Skeletal muscle tissue (tissue), 4 donors: ENCODE results near the gene CHST15. TPM values are rescaled to one million over a fixed set of nuclear protein-coding genes. Genes with fewer than 3 reads are reported as not detected.

Source experiments
- H3K27ac ChIP-seq: one replicate; pipeline ENCODE4 v1.7.0; 2013; ENCODE audit warnings: mild to moderate bottlenecking, low read depth, low read length, inconsistent platforms
- H3K27me3 ChIP-seq, 3 donors: one replicate each; pipeline ENCODE4 v1.7.0; 2013; ENCODE audit warnings: low read length in 3 of 3; ENCODE audit not compliant: control insufficient read depth in 3 of 3, insufficient read depth in 3 of 3
- H3K36me3 ChIP-seq, 3 donors: one replicate each; pipeline ENCODE4 v1.7.0; 2013; ENCODE audit warnings: low read length in 3 of 3; ENCODE audit not compliant: control insufficient read depth in 3 of 3, insufficient read depth in 3 of 3
- H3K4me1 ChIP-seq, 3 donors: one replicate each; pipeline ENCODE4 v1.7.0; 2013; ENCODE audit warnings: low read length in 3 of 3, mild to moderate bottlenecking in 3 of 3; ENCODE audit not compliant: control insufficient read depth in 3 of 3, insufficient read depth in 3 of 3
- H3K4me3 ChIP-seq, 3 donors: one replicate each; pipeline ENCODE4 v1.7.0; 2013; ENCODE audit warnings: low read length in 3 of 3
- H3K9ac ChIP-seq, 3 donors: one replicate each; pipeline ENCODE4 v1.7.0; 2013; ENCODE audit warnings: low read length in 3 of 3, mild to moderate bottlenecking in 3 of 3, moderate library complexity in 2 of 3, low read depth in 1 of 3
- H3K9me3 ChIP-seq, 3 donors: one replicate each; pipeline ENCODE4 v1.7.0; 2013; ENCODE audit warnings: low read length in 3 of 3; ENCODE audit not compliant: control insufficient read depth in 3 of 3
- total RNA-seq: library from RNA; depleted of rRNA; stranded (reverse); fragments of >200 nt; gene quantifications from one replicate; pipeline ENCODE4 v1.2.3, GENCODE V29; 2014
- donor health status: Osteomylitis.

Gene CHST15
- total RNA-seq = 19.3 TPM

GRCh38 chr10:124092860-124093773 is at the start of gene CHST15:
CHST15 (minus strand) TSS chr10:124093598; CDS start chr10:124046212, 47,386 bp downstream.
- Histone ChIP-seq H3K36me3 (no peaks in the 10 kb centered on the region), H3K27me3 (no peaks in the 10 kb centered on the region), H3K4me1 (peaks cover 39 to 66% (median 55%) of the 10 kb centered on the region in 3 donors), H3K27ac (peak within 1 kb of the TSS; percentile 74), H3K4me3 (peak within 1 kb of the TSS; percentile 74 to 77 (median 76)), H3K9me3 (peaks cover 0 to 2% (median 0%) of the 10 kb centered on the region in 3 donors), H3K9ac (peak within 1 kb of the TSS; percentile 71 to 82 (median 82))

- Histone ChIP-seq H3K9ac (no peak overlapping the region), H3K4me3 (no peak overlapping the region), H3K36me3 (no peaks in the 10 kb centered on the region), H3K27ac (no peak overlapping the region), H3K27me3 (no peaks in the 10 kb centered on the region), H3K4me1 (peaks cover 12 to 28% (median 24%) of the 10 kb centered on the region in 3 donors), H3K9me3 (no peaks in the 10 kb centered on the region)
Measured at GRCh38 chr10:124142960-124143359, 49.6 kb upstream of the CHST15 start.

- Histone ChIP-seq H3K4me1 (peaks cover 12 to 28% (median 24%) of the 10 kb centered on the region in 3 donors), H3K27me3 (no peaks in the 10 kb centered on the region), H3K4me3 (no peak overlapping the region), H3K9me3 (no peaks in the 10 kb centered on the region), H3K36me3 (no peaks in the 10 kb centered on the region), H3K9ac (peak overlapping the region in 1 of 3 donors; percentile 2), H3K27ac (no peak overlapping the region)
Measured at GRCh38 chr10:124142006-124142739, 48.8 kb upstream of the CHST15 start.

GRCh38 chr10:124138883-124139348 is 45.5 kb upstream of the CHST15 start:
- Histone ChIP-seq H3K36me3 (no peaks in the 10 kb centered on the region), H3K9me3 (no peaks in the 10 kb centered on the region), H3K9ac (no peak overlapping the region), H3K27ac (no peak overlapping the region), H3K27me3 (no peaks in the 10 kb centered on the region), H3K4me3 (no peak overlapping the region), H3K4me1 (peaks cover 12 to 17% (median 14%) of the 10 kb centered on the region in 3 donors)

GRCh38 chr10:124138195-124138882 is 44.9 kb upstream of the CHST15 start:
- no peaks in the 10 kb centered on the region for H3K9me3 ChIP-seq

GRCh38 chr10:124134251-124134893 is 41.0 kb upstream of the CHST15 start:
- Histone ChIP-seq H3K4me3 (no peak overlapping the region), H3K9ac (no peak overlapping the region), H3K9me3 (no peaks in the 10 kb centered on the region), H3K27ac (no peak overlapping the region), H3K27me3 (no peaks in the 10 kb centered on the region), H3K36me3 (no peaks in the 10 kb centered on the region), H3K4me1 (peaks cover 7 to 12% (median 9%) of the 10 kb centered on the region in 3 donors)

More at GRCh38 chr10:124138195-124138882, 44.9 kb upstream of the CHST15 start:
- Histone ChIP-seq H3K9ac (no peak overlapping the region), H3K27ac (no peak overlapping the region), H3K4me1 (peaks cover 12 to 17% (median 14%) of the 10 kb centered on the region in 3 donors), H3K27me3 (no peaks in the 10 kb centered on the region), H3K36me3 (no peaks in the 10 kb centered on the region), H3K4me3 (no peak overlapping the region)

- Histone ChIP-seq H3K36me3 (no peaks in the 10 kb centered on the region), H3K4me3 (no peak overlapping the region), H3K27ac (no peak overlapping the region), H3K9me3 (no peaks in the 10 kb centered on the region), H3K27me3 (no peaks in the 10 kb centered on the region), H3K9ac (no peak overlapping the region), H3K4me1 (no peaks in the 10 kb centered on the region)
Measured at GRCh38 chr10:124132876-124133275, 39.5 kb upstream of the CHST15 start.

GRCh38 chr10:124132306-124132705 is 38.9 kb upstream of the CHST15 start:
- Histone ChIP-seq H3K27me3 (no peaks in the 10 kb centered on the region), H3K9ac (no peak overlapping the region), H3K4me3 (no peak overlapping the region), H3K36me3 (no peaks in the 10 kb centered on the region), H3K4me1 (no peaks in the 10 kb centered on the region), H3K9me3 (no peaks in the 10 kb centered on the region), H3K27ac (no peak overlapping the region)

GRCh38 chr10:124131172-124131571 is 37.8 kb upstream of the CHST15 start:
- no peak overlapping the region for H3K9ac ChIP-seq
- H3K4me3 ChIP-seq = no peak overlapping the region
- H3K36me3 ChIP-seq = no peaks in the 10 kb centered on the region
- H3K27ac ChIP-seq = no peak overlapping the region
- no peaks in the 10 kb centered on the region for H3K4me1 ChIP-seq
- no peaks in the 10 kb centered on the region for H3K9me3 ChIP-seq
- H3K27me3 ChIP-seq = no peaks in the 10 kb centered on the region
